CD4-positive, alpha-beta T cell (primary cell): ENCODE data around the gene R3HDM4. TPM values are rescaled to one million over a fixed set of nuclear protein-coding genes. Genes with fewer than 3 reads are reported as not detected.

Experiments used
- ATAC-seq: fragments of 200-7000 bp; cut with Tn5 transposase; one replicate; pipeline ENCODE4 v1.10.0; 2022; ENCODE audit warnings: mild to moderate bottlenecking; ENCODE audit not compliant: poor library complexity
- CTCF ChIA-PET: fragments of 350-600 bp; sonication (Branson Sonifier 250); formaldehyde crosslinking; loops from one replicate; lab custom pipeline; 2021; ENCODE audit warnings: antibody characterized with exemption, inconsistent platforms; lab: Charles Lee
- POLR2A ChIA-PET: fragments of 350-600 bp; sonication (Branson Sonifier 250); formaldehyde crosslinking; loops from one replicate; lab custom pipeline; 2021; ENCODE audit warnings: antibody characterized with exemption, inconsistent platforms; lab: Charles Lee
- DNase-seq, 14 experiments: peaks; one replicate each; pipeline ENCODE4 v3.0.0-alpha.2; 2013 to 2020; ENCODE audit warnings: mixed read lengths in 2 of 14
- H3K27ac ChIP-seq, 2 donors: one replicate each; pipeline versions ENCODE4 v1.5.1 to v1.7.0; 2013; ENCODE audit warnings: low read length in 2 of 2, low read depth in 1 of 2, mild to moderate bottlenecking in 1 of 2
- H3K27me3 ChIP-seq, 2 experiments: 1 replicate in 1 of 2; 2 replicates in 1 of 2; pipeline versions ENCODE4 v1.6.1 to v1.7.0; 2013; ENCODE audit warnings: low read length in 2 of 2, control low read depth in 1 of 2, mild to moderate bottlenecking in 1 of 2, moderate library complexity in 1 of 2; ENCODE audit not compliant: insufficient read depth in 2 of 2, control insufficient read depth in 1 of 2
- H3K36me3 ChIP-seq: one replicate; pipeline ENCODE4 v1.6.1; 2013; ENCODE audit warnings: low read length, control low read depth; ENCODE audit not compliant: insufficient read depth
- H3K4me1 ChIP-seq: one replicate; pipeline ENCODE4 v1.6.1; 2013; ENCODE audit warnings: low read length, control low read depth; ENCODE audit not compliant: insufficient read depth
- H3K4me3 ChIP-seq: one replicate; pipeline ENCODE4 v1.5.1; 2013; ENCODE audit warnings: mild to moderate bottlenecking, low read length, moderate library complexity
- H3K9me3 ChIP-seq, 2 experiments: 1 replicate in 1 of 2; 2 replicates in 1 of 2; pipeline versions ENCODE4 v1.6.1 to v1.7.0; 2013; ENCODE audit warnings: low read length in 2 of 2, mild to moderate bottlenecking in 2 of 2, control low read depth in 1 of 2, moderate library complexity in 1 of 2; ENCODE audit not compliant: control insufficient read depth in 1 of 2, insufficient read depth in 1 of 2
- H3K27ac Mint-ChIP-seq: one replicate; pipeline ENCODE4 v1.8.0; 2020; ENCODE audit warnings: mixed read lengths
- H3K27me3 Mint-ChIP-seq: one replicate; pipeline ENCODE4 v1.8.0; 2021; ENCODE audit warnings: mixed read lengths
- H3K36me3 Mint-ChIP-seq: one replicate; pipeline ENCODE4 v1.8.0; 2021; ENCODE audit warnings: low read depth, mixed read lengths
- H3K4me1 Mint-ChIP-seq: one replicate; pipeline ENCODE4 v1.8.0; 2021; ENCODE audit warnings: low read depth, mixed read lengths
- H3K4me3 Mint-ChIP-seq: one replicate; pipeline ENCODE4 v1.8.0; 2020; ENCODE audit warnings: mild to moderate bottlenecking, mixed read lengths
- H3K9me3 Mint-ChIP-seq: one replicate; pipeline ENCODE4 v1.8.0; 2020; ENCODE audit warnings: mixed read lengths
- intact Hi-C, 2 experiments: fragments of 100-400 bp; cut with DNase I in 1 of 2; cut with micrococcal nuclease in 1 of 2; formaldehyde crosslinking; loops; one replicate each; pipeline versions ENCODE4 v1.15.1 to v1.9.0; 2023 to 2025; cut with DNase I, micrococcal nuclease
- total RNA-seq, 174 experiments: library from RNA in 2 of 174; stranded (reverse) in 2 of 174; gene quantifications; one replicate each; pipeline ENCODE4 v1.2.3 and lab custom pipeline; 2021 to 2026
- TF ChIP-seq, protein P1 (sequence below): fragments of 200-600 bp; IDR thresholded peaks from one replicate; pipeline ENCODE4 v1.8.0; 2022; ENCODE audit warnings: antibody characterized with exemption, mild to moderate bottlenecking

R3HDM4 gene
- total RNA-seq, 2 experiments from 2014 or later, result 309 to 313 TPM

DNA sequence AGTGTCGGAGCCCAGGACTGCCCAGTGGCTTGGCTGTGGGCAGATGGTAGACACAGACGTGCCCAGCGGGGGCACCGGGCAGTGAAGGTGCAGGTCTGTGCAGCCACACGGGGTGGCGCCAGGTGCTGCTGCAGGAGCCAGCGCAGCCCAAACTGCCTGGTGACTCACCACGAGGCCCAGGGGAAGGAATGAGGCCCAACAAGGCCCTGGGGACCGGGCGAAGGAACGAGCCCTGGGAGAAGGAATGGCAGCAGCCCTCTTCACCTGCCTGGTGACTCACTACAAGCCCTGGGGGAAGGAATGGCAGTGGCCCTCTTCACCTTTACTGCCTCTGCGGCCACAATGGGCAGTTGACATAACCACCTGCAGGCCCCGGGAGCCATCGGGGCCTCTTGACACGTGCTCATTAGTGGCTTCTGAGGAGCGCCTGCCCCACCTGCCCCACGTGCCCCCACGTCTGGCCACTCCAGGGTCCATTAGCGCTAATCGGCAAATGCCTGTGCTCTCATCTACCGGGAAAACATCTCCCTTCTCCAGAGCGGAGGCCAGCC is 29.3 kb downstream of the R3HDM4 start:
- ChIA-PET CTCF (no interaction called here), POLR2A (no interaction called here)
- Mint-ChIP-seq H3K27ac (no peak overlapping the region), H3K4me3 (no peak overlapping the region), H3K9me3 (no peaks in the 10 kb centered on the region), H3K4me1 (peaks cover 2% of the 10 kb centered on the region), H3K27me3 (no peaks in the 10 kb centered on the region), H3K36me3 (peaks cover 47% of the 10 kb centered on the region)
- no peak overlapping the region for H3K27ac ChIP-seq
- no peak for ATAC-seq
- peaks cover 61% of the 10 kb centered on the region for H3K36me3 ChIP-seq
- H3K4me1 ChIP-seq, result peaks cover 1% of the 10 kb centered on the region
- intact Hi-C loops, result no loop called here
- no peak overlapping the region for H3K4me3 ChIP-seq
- DNase-seq, result no peak
- TF ChIP-seq, protein P1, sequence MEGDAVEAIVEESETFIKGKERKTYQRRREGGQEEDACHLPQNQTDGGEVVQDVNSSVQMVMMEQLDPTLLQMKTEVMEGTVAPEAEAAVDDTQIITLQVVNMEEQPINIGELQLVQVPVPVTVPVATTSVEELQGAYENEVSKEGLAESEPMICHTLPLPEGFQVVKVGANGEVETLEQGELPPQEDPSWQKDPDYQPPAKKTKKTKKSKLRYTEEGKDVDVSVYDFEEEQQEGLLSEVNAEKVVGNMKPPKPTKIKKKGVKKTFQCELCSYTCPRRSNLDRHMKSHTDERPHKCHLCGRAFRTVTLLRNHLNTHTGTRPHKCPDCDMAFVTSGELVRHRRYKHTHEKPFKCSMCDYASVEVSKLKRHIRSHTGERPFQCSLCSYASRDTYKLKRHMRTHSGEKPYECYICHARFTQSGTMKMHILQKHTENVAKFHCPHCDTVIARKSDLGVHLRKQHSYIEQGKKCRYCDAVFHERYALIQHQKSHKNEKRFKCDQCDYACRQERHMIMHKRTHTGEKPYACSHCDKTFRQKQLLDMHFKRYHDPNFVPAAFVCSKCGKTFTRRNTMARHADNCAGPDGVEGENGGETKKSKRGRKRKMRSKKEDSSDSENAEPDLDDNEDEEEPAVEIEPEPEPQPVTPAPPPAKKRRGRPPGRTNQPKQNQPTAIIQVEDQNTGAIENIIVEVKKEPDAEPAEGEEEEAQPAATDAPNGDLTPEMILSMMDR, result no peak
- H3K9me3 ChIP-seq, result no peaks in the 10 kb centered on the region
- no peaks in the 10 kb centered on the region for H3K27me3 ChIP-seq

DNA sequence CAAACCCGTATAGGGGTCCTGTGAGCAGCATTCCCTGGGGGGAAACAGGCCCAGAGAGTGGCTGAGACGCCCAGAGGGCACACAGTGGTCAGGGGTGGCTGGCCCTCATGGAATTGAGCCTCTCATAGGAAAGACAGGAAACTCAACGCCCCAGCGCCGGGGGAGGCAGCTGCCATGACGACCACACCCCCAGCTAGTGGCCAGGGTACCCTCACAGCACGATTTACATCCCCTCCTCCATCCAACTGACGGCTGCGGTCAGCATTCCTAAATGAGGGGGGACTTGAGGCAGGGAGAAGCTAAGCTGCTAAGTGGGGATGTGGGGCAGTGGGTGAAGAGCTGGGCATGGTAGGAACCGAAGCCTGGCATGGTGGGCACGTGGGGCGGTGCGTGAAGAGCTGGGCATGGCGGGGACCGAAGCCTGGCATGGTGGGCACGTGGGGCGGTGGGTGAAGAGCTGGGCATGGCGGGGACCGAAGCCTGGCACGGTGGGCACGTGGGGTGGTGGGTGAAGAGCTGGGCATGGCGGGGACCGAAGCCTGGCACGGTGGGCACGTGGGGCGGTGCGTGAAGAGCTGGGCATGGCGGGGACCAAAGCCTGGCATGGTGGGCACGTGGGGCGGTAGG is 30.0 kb downstream of the R3HDM4 start:
- Mint-ChIP-seq H3K9me3 (no peaks in the 10 kb centered on the region), H3K4me3 (no peak overlapping the region), H3K27ac (no peak overlapping the region), H3K4me1 (no peaks in the 10 kb centered on the region), H3K27me3 (no peaks in the 10 kb centered on the region), H3K36me3 (peaks cover 40% of the 10 kb centered on the region)
- Histone ChIP-seq H3K9me3 (no peaks in the 10 kb centered on the region), H3K36me3 (peaks cover 57% of the 10 kb centered on the region), H3K4me1 (no peaks in the 10 kb centered on the region), H3K27me3 (no peaks in the 10 kb centered on the region), H3K27ac (no peak overlapping the region), H3K4me3 (no peak overlapping the region)
- DNase-seq (no peak), ATAC-seq (no peak)
- ChIA-PET POLR2A (interaction anchor here (1.5 to 1.6 kb wide), 2 partner anchors 10 to 26 kb away, joined by 4 to 5 read pairs; partner anchors contain the start of genes MED16 and RNU6-9), CTCF (no interaction called here)
- intact Hi-C loops, result no loop called here
- TF ChIP-seq, protein P1, result no peak

DNA sequence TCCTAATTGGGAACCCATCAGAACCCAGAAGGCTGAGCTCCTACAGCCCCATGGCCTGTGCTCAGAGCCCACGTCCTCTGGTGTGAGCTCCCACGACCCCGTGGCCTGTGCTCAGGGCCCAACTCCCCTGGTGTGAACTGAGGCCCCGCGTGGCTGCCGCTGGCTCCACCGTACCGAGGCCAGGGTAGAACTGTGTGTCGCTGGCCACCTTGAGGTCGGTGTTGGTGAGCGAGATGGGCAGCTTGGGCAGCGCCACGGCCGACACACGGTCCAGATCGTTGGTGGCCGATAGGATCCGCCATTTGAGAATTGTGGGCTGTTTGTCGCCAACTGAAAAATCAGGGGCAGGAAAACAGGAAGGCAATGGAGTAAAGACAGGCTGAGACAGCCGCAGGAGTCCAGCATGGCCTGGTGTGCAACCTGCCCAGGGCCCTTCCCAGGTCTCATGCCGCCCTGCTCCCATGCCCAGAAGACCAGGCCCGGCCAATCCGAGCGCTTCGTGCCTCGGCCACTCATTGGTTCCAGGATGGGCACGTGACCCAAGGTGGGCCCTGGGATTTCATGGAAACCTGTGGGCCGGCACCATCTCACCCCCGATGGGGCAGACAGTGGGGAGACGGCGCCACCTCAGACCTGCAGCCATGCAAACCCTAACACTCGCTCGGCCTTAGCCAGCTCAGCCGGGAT is 31.5 kb downstream of the R3HDM4 start:
- H3K27ac Mint-ChIP-seq, result no peak overlapping the region
- intact Hi-C loops, result no loop called here

More for the DNA sequence above, 31.5 kb downstream of the R3HDM4 start:
- Histone ChIP-seq H3K27me3 (no peaks in the 10 kb centered on the region), H3K27ac (no peak overlapping the region), H3K4me3 (no peak overlapping the region), H3K9me3 (no peaks in the 10 kb centered on the region), H3K36me3 (peaks cover 52% of the 10 kb centered on the region), H3K4me1 (no peaks in the 10 kb centered on the region)
- DNase-seq, result no peak
- Mint-ChIP-seq H3K4me3 (no peak overlapping the region), H3K9me3 (no peaks in the 10 kb centered on the region), H3K36me3 (peaks cover 38% of the 10 kb centered on the region), H3K4me1 (no peaks in the 10 kb centered on the region), H3K27me3 (no peaks in the 10 kb centered on the region)
- TF ChIP-seq, protein P1, result no peak
- POLR2A ChIA-PET, result interaction anchor here (1.5 to 1.6 kb wide), 2 partner anchors 12 to 28 kb away, joined by 4 to 5 read pairs; partner anchors contain the start of genes MED16 and RNU6-9
- CTCF ChIA-PET, result no interaction called here
- no peak for ATAC-seq
